ENCODE results near the gene DDIT3. TPM values are rescaled to one million over a fixed set of nuclear protein-coding genes. Genes with fewer than 3 reads are reported as not detected.
"Not testable (repeated sequence)": the region's sequence is repeated elsewhere in the genome, so short reads cannot be mapped to it uniquely, and the experiment has no call there.

The DDIT3 gene, protein sequence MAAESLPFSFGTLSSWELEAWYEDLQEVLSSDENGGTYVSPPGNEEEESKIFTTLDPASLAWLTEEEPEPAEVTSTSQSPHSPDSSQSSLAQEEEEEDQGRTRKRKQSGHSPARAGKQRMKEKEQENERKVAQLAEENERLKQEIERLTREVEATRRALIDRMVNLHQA
- 20.1 and 22.0 TPM in 2 replicates for total RNA-seq

GRCh38 chr12:57520053-57520818 is at the start of gene DDIT3:
DDIT3 (minus strand) TSS chr12:57520514; CDS start chr12:57517406, 3,108 bp downstream.
- intact Hi-C loops (cut with micrococcal nuclease): loop anchor here (1.0 to 10.0 kb wide), 16 partner anchors 27 to 1548 kb away; partner anchors contain the start of genes CDK4, CTDSP2, DCTN2 and NACA

DNA sequence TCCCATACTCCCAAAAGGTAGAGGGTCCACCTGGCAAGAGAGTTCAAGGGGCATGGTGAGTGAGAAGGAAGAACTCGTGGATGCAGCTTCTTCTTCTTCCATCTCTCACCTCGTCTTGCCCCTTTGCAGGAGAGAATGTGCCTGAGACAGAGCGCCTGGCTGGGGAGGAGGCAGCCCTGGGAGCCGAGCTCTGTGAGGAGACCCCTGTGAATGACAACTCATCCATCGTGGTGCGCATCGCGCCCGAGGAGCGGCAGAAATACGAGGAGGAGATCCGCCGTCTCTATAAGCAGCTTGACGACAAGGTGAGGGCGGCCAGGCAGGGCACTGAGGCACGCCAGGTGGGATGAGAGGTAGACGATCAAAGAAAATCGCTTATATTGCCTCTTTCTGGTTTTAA is 49.5 kb upstream of the DDIT3 start:
- intact Hi-C loops (cut with micrococcal nuclease): no loop called here

DNA sequence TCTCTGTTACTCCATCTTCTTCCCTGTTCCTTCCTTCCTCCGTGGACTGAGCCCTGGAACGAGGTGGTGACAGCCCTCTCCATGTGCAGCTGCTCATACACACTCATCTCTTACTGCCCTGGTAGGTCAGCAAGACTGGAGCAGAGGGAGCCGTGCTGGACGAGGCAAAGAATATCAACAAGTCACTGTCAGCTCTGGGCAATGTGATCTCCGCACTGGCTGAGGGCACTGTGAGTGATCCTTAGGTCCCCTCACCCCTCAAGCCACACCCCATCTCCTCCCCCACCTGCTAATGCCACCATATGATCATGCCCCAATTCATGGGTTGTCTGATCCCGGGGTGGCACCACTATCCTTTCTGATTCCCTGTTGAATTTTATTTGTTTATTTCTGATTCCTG is 48.5 kb upstream of the DDIT3 start:
- intact Hi-C loops (cut with micrococcal nuclease): no loop called here

GRCh38 chr12:57564178-57564740 is 43.9 kb upstream of the DDIT3 start:
- intact Hi-C loops (cut with micrococcal nuclease): no loop called here

GRCh38 chr12:57563358-57563757 is 43.0 kb upstream of the DDIT3 start:
- intact Hi-C loops (cut with micrococcal nuclease): no loop called here

GRCh38 chr12:57561117-57561516 is 40.8 kb upstream of the DDIT3 start:
- intact Hi-C loops (cut with micrococcal nuclease): not testable (repeated sequence)

GRCh38 chr12:57560516-57560915 is 40.2 kb upstream of the DDIT3 start:
- intact Hi-C loops (cut with micrococcal nuclease): no loop called here

- intact Hi-C loops (cut with micrococcal nuclease): no loop called here
Observed at GRCh38 chr12:57558864-57559263, 38.5 kb upstream of the DDIT3 start.

DNA sequence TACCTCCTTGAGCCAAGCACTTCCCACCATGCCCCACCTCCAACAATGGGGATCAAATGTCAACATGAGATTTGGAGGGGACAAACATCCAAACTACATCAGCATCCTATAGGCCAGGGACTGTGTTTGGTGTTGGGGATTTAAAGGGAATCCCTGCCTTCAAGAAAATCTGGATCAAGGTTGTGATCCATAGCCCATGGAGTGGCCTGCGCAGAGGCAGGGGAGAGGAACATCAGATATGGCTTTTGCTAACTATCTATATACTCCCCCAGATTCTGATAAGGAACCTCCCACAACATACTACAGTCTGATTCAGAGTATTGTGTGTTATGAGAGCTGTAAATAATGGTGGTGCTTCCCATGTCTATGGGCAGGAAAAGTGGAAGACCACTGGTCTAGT is 34.6 kb upstream of the DDIT3 start:
- intact Hi-C loops (cut with micrococcal nuclease): no loop called here

- intact Hi-C loops (cut with micrococcal nuclease): no loop called here
Observed at GRCh38 chr12:57554453-57554852, 34.1 kb upstream of the DDIT3 start.

- intact Hi-C loops (cut with micrococcal nuclease): no loop called here
Observed at GRCh38 chr12:57553343-57554202, 33.3 kb upstream of the DDIT3 start.

DNA sequence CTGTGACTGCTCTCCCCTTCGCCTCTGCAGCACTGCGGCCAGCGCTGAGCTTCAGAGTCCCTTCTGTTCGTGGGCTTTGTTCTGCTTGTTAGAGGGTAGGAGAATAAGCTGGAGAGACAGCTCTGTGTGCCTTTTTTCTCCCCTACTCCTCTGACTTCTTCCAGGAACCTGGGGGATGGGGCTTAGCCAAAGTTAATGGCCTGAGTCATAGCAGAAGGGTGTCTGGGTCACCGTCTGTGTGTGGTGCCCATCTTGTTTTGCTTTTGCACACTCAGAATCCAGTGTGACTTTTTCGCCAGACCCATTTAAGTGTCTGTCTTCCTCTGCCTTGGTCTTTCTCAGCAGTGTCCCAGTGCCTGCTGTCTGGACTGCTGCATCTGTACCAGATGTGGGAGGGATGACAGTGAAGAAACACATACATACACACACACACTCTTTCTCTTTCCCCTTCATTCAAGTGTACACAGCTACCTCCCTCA is 32.6 kb upstream of the DDIT3 start:
- intact Hi-C loops (cut with micrococcal nuclease): no loop called here

- intact Hi-C loops (cut with micrococcal nuclease): no loop called here
Observed at GRCh38 chr12:57552306-57552651, 32.0 kb upstream of the DDIT3 start.

DNA sequence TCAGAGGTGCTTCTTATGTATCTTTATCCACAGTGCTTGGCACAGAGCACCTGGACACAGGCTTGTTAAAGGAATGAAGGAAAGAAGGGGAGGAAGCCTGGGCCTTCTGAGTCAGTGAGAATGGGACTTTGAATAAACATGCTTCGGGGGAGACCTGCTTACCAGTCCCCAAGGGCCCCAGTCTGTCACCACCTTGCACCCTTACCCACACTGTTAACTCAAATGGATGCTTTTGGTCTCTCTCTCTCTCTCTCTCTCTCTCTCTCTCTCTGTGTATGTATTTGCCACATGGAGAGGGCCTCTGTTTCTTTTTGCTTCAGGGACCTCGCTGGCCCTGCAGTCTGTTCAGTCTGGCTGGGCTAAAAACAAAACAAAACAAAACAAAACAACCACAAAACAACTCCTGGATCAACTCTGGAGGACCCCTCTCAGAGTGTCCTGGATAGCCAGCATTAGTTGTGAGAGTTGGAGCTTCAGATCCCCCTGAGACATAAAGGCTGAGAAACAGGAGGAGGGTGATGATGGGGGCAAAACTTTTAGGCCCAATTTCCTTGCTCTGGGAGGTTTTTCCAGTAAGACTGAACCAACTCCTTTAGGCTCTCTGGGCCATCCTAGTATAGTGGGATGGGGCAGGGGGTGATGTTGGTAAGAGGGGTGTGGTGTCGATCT is 31.5 kb upstream of the DDIT3 start:
- intact Hi-C loops (cut with micrococcal nuclease): no loop called here

DNA sequence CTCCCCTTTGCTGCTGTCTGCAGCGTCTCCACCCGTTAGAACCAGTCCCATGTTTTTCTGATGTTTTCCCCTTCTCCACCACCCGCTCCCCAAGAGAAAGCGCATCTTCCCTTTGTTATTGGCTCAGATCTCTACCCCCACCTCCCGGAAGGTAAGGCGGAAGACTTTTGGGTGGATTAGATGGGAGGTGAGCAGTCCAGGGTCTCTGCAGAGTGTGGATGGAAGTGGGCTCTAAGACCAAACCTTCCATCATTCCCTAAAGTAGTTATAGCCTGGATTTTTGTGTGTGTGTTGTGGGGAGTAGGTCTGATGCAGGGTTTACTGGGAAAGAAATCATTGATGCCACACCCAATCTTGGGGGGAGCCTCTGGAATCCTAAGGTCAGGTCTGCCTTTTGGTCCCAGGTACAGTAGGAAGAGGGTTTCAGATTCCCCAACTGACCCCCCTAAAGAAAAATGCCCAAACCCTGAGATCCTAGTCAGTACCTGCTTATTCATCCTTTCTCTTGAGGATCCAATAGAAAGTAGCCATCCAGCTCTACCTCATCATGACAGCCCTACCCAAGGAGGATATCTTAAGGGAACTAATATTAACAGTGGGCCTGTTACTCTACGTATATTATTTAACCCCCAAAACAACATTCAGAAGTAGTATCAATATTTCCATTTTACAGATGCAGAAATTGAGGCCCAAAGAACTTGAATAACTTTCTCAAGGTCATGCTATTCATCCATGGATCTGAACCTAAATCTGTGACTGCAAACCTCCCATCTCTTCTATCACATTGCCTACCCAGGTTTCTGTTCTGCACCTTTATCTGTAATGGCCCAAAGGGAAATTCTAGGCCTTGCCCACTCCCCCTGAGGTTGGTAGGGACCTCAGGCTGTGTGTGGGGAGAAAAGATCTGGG is 30.6 kb upstream of the DDIT3 start:
- intact Hi-C loops (cut with micrococcal nuclease): no loop called here

DNA sequence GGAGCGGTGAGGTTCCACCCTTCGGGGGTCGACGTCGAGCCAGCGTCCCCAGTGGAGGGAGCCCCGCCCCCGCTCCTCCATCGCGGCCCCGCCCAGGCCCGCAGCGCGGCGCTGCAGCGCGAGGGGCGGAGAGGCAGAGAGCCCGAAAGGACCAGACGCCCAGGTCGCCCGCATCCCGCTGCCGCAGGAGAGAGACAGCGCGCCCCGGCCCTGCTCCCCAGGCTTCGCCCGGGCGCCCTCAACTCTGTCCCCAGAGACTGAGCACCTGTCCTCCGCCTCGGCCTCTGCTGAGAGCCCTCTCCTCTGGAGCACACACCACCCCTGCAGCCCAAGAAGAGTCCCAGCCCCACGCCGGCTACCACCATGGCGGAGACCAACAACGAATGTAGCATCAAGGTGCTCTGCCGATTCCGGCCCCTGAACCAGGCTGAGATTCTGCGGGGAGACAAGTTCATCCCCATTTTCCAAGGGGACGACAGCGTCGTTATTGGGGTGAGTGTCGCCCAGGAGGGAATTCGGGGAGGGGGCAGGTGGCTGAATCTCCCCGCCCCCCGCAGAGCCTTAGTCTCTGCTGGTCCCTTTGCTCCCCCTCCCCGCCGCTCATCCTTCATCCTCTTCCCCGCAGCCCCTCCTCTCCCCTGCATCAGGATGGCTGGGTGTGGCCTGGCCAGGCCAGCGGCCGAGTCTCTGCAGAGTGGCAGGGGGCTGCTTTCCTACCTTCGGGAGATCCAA is 29.8 kb upstream of the DDIT3 start, which contains the start of gene KIF5A:
Gene KIF5A, plus strand, starts transcription at position 136 of the 732 bp plus-strand sequence. Its CDS starts 228 bp downstream, at position 364.
- intact Hi-C loops (cut with micrococcal nuclease): no loop called here

DNA sequence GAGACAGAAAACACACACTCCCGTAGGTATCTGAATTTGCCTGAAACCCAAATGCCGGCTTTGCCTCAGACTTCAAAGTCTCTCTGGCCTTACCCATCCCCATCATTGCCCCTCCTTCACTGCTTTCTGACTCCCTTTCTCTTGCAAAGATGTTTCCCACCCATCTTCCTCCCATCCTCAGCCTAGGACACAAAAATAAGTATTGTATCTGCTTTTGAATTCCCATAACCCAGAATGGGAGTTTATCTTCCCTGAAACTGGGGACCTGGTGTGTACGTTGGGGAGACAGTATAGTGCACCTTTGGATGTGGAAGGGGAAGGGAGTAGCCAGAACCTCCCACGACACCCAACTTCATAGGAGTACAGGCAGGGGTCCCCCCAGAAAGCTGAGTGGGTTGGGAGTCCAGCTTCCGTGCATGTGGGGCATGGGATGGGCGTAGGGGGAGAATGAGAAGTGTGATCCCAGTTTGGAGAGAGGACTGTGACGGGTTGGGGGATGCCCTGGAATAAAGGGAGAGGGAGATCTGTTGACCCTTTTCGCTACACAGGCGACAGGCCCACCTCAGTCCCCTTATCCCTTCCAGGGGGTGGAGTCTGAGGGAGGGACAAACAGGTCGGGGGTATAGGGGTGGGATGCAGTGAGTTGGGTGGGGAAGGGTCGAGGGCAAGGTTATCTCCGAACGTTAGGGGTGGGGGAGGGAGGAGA is 29.0 kb upstream of the DDIT3 start:
- intact Hi-C loops (cut with micrococcal nuclease): no loop called here

DNA sequence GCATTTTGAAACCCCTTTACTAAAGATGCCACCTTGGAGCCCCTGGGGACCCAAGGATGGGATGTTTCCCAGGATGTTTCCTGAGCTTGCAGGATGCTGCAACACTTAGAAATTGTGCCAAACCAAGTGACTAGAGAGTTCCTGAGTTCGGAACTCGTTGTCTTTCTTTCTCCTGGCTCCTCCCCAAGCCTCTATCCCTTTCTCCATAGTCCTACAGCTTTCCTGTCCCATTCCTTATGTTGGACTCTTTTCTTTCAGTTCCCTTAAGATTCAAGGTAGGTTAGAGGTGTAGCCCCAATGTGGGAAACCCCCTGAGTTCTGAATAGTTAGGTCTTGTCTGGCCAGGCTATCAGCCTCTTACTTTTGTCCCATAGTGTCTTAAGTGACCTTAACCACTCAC is 28.2 kb upstream of the DDIT3 start:
- intact Hi-C loops (cut with micrococcal nuclease): no loop called here

DNA sequence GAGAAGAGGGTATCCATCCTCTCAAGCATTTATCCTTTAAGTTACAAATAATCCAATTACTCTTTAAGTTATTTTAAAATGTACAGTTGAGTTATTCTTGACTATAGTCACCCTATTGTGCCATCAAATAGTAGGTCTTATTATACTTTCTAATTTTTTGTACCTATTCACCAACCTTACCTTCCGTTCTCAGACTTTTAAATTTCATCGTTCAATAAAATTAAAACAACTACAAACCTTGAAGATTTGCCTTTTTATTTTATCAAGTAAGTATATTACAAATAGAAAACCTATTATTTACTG is 27.6 kb upstream of the DDIT3 start:
- intact Hi-C loops (cut with micrococcal nuclease): no loop called here

All from T-helper 1 cell treated with Interleukin-12 subunit alpha and Interleukin-12 subunit beta and Interleukin-4 antibody, amounts not matched to agents 30 ng/mL and 1 ng/mL, for 36 hours (primary cell).